Pancreas (tissue), 10 donors: ENCODE measurements around the gene NACC2. TPM values are rescaled to one million over a fixed set of nuclear protein-coding genes. Genes with fewer than 3 reads are reported as not detected.

Source experiments
- ATAC-seq, 4 donors: fragments of 200-7000 bp; cut with Tn5 transposase; one replicate each; pipeline versions ENCODE4 v1.8.0 to v1.9.1; 2020; ENCODE audit warnings: mild to moderate bottlenecking in 4 of 4, moderate library complexity in 4 of 4
- DNase-seq, 6 donors: peaks; one replicate each; pipeline ENCODE4 v3.0.0-alpha.2; 2020
- FAIRE-seq: peaks from 2 replicates; lab custom pipeline; 2012; peaks lifted over from hg19 to GRCh38; lab: Jason Lieb, UNC
- H3K27ac ChIP-seq, 4 donors: fragments of 200-600 bp; sonication (generic); 1 replicate in 3 of 4; 2 replicates in 1 of 4; pipeline versions ENCODE4 v1.5.0 to v1.8.0; 2020
- H3K27me3 ChIP-seq, 4 donors: fragments of 200-600 bp; one replicate each; pipeline ENCODE4 v1.8.0; 2021
- H3K36me3 ChIP-seq, 3 donors: fragments of 200-600 bp; sonication (generic) in 1 of 3; one replicate each; pipeline versions ENCODE4 v1.5.0 to v1.8.0; 2020 to 2021
- H3K4me1 ChIP-seq, 3 donors: fragments of 200-600 bp; one replicate each; pipeline ENCODE4 v1.8.0; 2021
- H3K4me3 ChIP-seq, 4 donors: fragments of 200-600 bp; sonication (generic) in 2 of 4; one replicate each; pipeline versions ENCODE4 v1.5.0 to v1.8.0; 2020 to 2021
- H3K9me3 ChIP-seq, 4 donors: fragments of 200-600 bp; one replicate each; pipeline ENCODE4 v1.8.0; 2021
- CTCF ChIP-seq, 4 donors: fragments of 200-600 bp; sonication (generic) in 3 of 4; IDR thresholded peaks; one replicate each; pipeline versions ENCODE4 v1.5.0 to v1.8.0; 2021; ENCODE audit warnings: antibody characterized with exemption in 4 of 4
- WGBS, 2 donors: extraction: QIAGEN DNeasy Blood & Tissue Kit; methylation state at CpG; one replicate each; pipeline ENCODE4 v1.1.7; 2013; 5-methylcytosine and 5-hydroxymethylcytosine counted together
- intact Hi-C, 3 donors: fragments of 100-400 bp; cut with DNase I; formaldehyde crosslinking; loops; one replicate each; pipeline versions ENCODE4 v1.11.1 to v1.14.2; 2022
- polyA plus RNA-seq, 2 donors: library from polyadenylated mRNA; stranded (reverse); fragments of 200-250 nt; gene quantifications; one replicate each; pipeline ENCODE4 v1.2.3, GENCODE V29; 2013
- total RNA-seq, 6 donors: library from RNA; stranded (reverse); fragmentation: NEBNext Ultra II Directional in 4 of 6; extraction: Animal tissue kit (Norgen Biotek cat#: 25700) in 4 of 6; gene quantifications; one replicate each; pipeline versions ENCODE4 v1.2.1 to v1.2.4, GENCODE V29; 2021 to 2023
- donor health status: healthy with polysubstance abuse.
- donor health status: DM: no; HTN: no; CAD: no; lungs with moderate emphysema.
- donor health status: DM: no; HTN: no; CAD: no.
- donor health status: control.
- donor health status: control.
- donor health status: Bipolar disorder and iron deficiency.
- donor health status: DM: yes; HTN: yes; CAD: no.
- donor health status: DM: no; HTN: no; CAD: no.
- donor health status: DM: no; HTN: no; CAD: no.
- donor health status: DM: yes; HTN: yes; CAD: no.

Gene NACC2
- total and polyA plus RNA-seq, 8 donors: 4.3 to 12.4 (median 8.2) TPM

- H3K4me1 ChIP-seq: peaks cover 0 to 13% (median 10%) of the 10 kb centered on the region in 3 donors
- FAIRE-seq: no peak
- WGBS, 2 donors: 86 to 88% methylated on average over 21 of the region's 21 CpGs
- intact Hi-C loops: no loop called here
- DNase-seq: no peak
- H3K27me3 ChIP-seq: no peaks in the 10 kb centered on the region
- no peaks in the 10 kb centered on the region for H3K36me3 ChIP-seq
- H3K9me3 ChIP-seq: no peaks in the 10 kb centered on the region
- no peak overlapping the region for H3K4me3 ChIP-seq
- ATAC-seq: no peak
- TF ChIP-seq CTCF (IDR thresholded peaks at IDR 0.05): no peak
- H3K27ac ChIP-seq: no peak overlapping the region
Measured at GRCh38 chr9:135995816-135996215, 99.3 kb downstream of the NACC2 start.

- Histone ChIP-seq H3K36me3 (no peaks in the 10 kb centered on the region), H3K4me1 (peaks cover 5 to 17% (median 10%) of the 10 kb centered on the region in 3 donors), H3K9me3 (no peaks in the 10 kb centered on the region), H3K4me3 (no peak overlapping the region), H3K27me3 (no peaks in the 10 kb centered on the region), H3K27ac (no peak overlapping the region)
- ATAC-seq (no peak), FAIRE-seq (no peak), DNase-seq (peak in 1 of 6 donors; percentile 74)
- intact Hi-C loops: no loop called here
- 55 to 67% methylated on average over 19 to 20 of the region's 20 CpGs for WGBS, 2 donors
- no peak for TF ChIP-seq CTCF (IDR thresholded peaks at IDR 0.05)
Measured at GRCh38 chr9:135994501-135995192, 100.4 kb downstream of the NACC2 start.

GRCh38 chr9:135993765-135994500 lies 101.2 kb downstream of the NACC2 start:
- no peak overlapping the region for H3K4me3 ChIP-seq
- H3K27ac ChIP-seq: peak overlapping the region in 3 of 4 donors; percentile 64 to 87 (median 83)
- no peaks in the 10 kb centered on the region for H3K9me3 ChIP-seq
- H3K4me1 ChIP-seq: peaks cover 9 to 17% (median 10%) of the 10 kb centered on the region in 3 donors
- intact Hi-C loops: no loop called here
- TF ChIP-seq CTCF (IDR thresholded peaks at IDR 0.05): no peak
- 78 to 86% methylated on average over 24 to 27 of the region's 27 CpGs for WGBS, 2 donors
- no peaks in the 10 kb centered on the region for H3K27me3 ChIP-seq
- peak in 1 of 6 donors; percentile 67 for DNase-seq
- no peak for FAIRE-seq
- no peaks in the 10 kb centered on the region for H3K36me3 ChIP-seq
- ATAC-seq: no peak

- no peak for FAIRE-seq
- WGBS, 2 donors: 59 to 68% methylated on average over 13 of the region's 13 CpGs
- ATAC-seq: no peak
- intact Hi-C loops: no loop called here
- Histone ChIP-seq H3K27me3 (no peaks in the 10 kb centered on the region), H3K27ac (peak overlapping the region; percentile 26 to 87 (median 74)), H3K4me1 (peaks cover 9 to 17% (median 10%) of the 10 kb centered on the region in 3 donors), H3K4me3 (peak overlapping the region in 1 of 4 donors; percentile 30), H3K36me3 (no peaks in the 10 kb centered on the region), H3K9me3 (no peaks in the 10 kb centered on the region)
- TF ChIP-seq CTCF (IDR thresholded peaks at IDR 0.05): no peak
- no peak for DNase-seq
Measured at GRCh38 chr9:135993409-135993742, 101.7 kb downstream of the NACC2 start.
